GM18505 (cell line): Measurements from ENCODE around the gene ARHGEF33.

Experiments
- ATAC-seq: cut with Tn5 transposase; IDR thresholded peaks from one replicate; pipeline ENCODE4 v1.9.1; 2021; ENCODE audit not compliant: unreplicated experiment
- POLR2A ChIP-seq: IDR thresholded peaks from 4 replicates; pipeline ENCODE4 v1.6.1; 2011; ENCODE audit warnings: borderline replicate concordance; ENCODE audit not compliant: insufficient read depth, insufficient read length; ENCODE audit errors: extremely low read depth

The ARHGEF33 gene

GRCh38 chr2:39022642-39023235, 133.1 kb downstream of the ARHGEF33 start:
- TF ChIP-seq POLR2A: no peak
- no peak for ATAC-seq

- no peak for TF ChIP-seq POLR2A
- no peak for ATAC-seq
These were observed 134.0 kb downstream of the ARHGEF33 start for GRCh38 chr2:39023649-39024048.

GRCh38 chr2:39024833-39025232, 135.2 kb downstream of the ARHGEF33 start:
- ATAC-seq: no peak
- no peak for TF ChIP-seq POLR2A
